ENCODE measurements around the gene FOXD3.
A peak's percentile ranks its signal among the peaks of the same experiment; 100 is the strongest.
"Not testable (repeated sequence)": the region's sequence is repeated elsewhere in the genome, so short reads cannot be mapped to it uniquely, and the experiment has no call there.

The FOXD3 gene

GRCh38 chr1:63321066-63321784, 1.1 kb upstream of the FOXD3 start:
- peak; percentile 52 for DNase-seq

- DNase-seq = no peak
Observed at GRCh38 chr1:63321785-63322113, 618 bp upstream of the FOXD3 start.

DNA sequence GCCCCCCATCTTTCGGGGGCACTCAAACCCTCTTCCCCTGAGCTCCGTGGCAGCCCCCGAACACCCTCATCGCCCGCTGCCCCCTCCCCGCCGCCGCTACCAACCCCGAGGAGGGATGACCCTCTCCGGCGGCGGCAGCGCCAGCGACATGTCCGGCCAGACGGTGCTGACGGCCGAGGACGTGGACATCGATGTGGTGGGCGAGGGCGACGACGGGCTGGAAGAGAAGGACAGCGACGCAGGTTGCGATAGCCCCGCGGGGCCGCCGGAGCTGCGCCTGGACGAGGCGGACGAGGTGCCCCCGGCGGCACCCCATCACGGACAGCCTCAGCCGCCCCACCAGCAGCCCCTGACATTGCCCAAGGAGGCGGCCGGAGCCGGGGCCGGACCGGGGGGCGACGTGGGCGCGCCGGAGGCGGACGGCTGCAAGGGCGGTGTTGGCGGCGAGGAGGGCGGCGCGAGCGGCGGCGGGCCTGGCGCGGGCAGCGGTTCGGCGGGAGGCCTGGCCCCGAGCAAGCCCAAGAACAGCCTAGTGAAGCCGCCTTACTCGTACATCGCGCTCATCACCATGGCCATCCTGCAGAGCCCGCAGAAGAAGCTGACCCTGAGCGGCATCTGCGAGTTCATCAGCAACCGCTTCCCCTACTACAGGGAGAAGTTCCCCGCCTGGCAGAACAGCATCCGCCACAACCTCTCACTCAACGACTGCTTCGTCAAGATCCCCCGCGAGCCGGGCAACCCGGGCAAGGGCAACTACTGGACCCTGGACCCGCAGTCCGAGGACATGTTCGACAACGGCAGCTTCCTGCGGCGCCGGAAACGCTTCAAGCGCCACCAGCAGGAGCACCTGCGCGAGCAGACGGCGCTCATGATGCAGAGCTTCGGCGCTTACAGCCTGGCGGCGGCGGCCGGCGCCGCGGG, 837 bp downstream of the FOXD3 start:
- peak; percentile 66 for DNase-seq

DNA sequence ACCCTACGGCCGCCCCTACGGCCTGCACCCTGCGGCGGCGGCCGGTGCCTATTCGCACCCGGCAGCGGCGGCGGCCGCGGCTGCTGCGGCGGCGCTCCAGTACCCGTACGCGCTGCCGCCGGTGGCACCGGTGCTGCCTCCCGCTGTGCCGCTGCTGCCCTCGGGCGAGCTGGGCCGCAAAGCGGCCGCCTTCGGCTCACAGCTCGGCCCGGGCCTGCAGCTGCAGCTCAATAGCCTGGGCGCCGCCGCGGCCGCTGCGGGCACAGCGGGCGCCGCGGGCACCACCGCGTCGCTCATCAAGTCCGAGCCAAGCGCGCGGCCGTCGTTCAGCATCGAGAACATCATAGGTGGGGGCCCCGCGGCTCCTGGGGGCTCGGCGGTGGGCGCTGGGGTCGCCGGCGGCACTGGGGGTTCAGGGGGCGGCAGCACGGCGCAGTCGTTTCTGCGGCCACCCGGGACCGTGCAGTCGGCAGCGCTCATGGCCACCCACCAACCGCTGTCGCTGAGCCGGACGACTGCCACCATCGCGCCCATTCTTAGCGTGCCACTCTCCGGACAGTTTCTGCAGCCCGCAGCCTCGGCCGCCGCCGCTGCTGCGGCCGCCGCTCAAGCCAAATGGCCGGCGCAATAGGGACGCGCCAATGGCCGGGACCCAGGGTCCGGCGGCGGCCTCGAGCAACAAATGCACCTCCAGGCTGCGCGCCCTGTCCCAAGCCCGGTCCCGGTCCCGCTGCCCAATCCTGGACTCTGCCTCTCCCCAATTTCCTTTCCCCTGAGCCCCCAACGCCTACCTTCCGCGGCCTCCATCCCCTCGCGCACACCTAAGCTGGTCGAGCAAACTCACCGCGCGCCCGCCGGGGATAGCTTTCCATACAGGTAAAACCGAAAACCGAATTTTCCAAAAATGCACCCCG, 1.8 kb downstream of the FOXD3 start:
- peak; percentile 57 for DNase-seq

GRCh38 chr1:63324779-63325119, 2.4 kb downstream of the FOXD3 start:
- DNase-seq = no peak

- no peak for DNase-seq
Observed at GRCh38 chr1:63325279-63325985, 3.1 kb downstream of the FOXD3 start.

- peak; percentile 62 for DNase-seq
Observed at GRCh38 chr1:63326106-63326472, 3.7 kb downstream of the FOXD3 start.

- peak; percentile 59 for DNase-seq
Observed at GRCh38 chr1:63326473-63327380, 4.4 kb downstream of the FOXD3 start.

- peak; percentile 86 for DNase-seq
Observed at GRCh38 chr1:63327417-63328054, 5.2 kb downstream of the FOXD3 start.

DNA sequence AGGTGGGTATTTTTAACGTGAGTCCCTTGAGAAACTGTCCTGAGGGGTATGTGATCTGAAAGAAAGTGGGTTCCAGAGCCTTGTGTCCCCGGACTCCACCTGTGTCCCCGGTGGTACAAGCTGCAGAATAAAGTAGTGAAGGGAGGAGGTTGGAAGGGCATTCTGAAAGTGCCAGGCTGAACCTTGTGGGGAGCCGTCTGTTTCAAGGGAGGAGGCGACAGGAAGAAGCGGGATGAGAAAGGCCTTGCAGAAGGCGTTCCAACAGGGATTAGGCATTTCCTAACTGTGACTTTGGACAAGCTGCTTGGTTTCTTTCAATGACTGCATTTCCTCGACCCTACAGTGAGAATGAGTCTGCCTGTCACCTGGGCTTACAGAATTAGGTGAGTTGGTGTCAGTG, 5.8 kb downstream of the FOXD3 start:
- no peak for DNase-seq

DNA sequence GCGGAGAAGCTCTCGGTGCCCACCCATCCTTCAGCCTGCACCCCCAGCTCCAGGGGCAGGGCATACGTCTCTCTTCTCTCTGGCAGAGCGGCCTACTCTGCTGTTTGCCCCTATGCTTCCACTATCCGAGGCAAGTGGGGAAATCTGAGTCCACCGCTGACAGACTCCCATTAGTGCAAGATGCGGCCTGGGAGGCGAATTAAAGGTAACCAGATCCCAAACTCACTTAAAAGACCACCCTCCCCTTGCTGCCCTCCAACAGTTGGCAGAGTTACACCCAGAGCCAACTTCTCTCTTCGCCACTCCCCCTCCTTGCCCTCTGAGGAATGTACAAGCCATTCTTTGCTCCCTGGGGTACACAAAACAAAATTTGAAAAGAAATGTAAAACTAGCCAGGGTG, 6.4 kb downstream of the FOXD3 start:
- no peak for DNase-seq

DNA sequence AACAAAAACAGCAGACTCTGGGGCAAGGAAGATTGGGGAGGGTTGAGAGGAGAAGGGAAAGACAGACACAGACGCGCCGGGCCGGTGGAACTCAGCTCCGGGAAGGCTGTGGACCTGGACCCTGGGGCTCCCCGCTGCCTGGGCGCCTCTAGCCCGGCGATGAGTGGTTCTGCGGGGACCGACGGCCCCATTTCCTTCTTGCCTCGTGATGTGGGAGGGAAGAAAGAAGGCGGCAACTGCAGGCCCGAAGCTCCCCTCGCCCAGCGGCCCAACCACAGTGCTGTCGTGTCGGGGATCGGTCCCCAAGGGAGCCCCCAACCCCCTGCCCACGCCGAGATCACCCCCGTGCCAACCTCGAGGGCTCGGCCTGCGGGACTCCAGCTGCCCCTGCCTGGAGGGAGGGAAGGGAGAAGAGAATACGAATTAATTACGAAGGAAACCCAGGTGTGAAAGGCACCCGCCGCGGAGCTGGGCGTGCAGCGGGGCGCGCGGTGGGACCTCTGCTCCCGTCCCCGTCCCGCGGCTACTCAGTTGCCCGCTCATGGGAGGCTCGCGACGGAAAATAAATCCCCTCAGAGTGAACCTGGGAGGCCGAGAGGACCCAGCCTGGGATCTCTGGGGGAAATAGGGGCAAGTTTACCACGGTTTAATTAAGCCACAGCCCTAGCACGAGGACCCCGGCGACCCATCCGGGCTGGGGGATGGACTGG, 7.4 kb downstream of the FOXD3 start:
- no peak for DNase-seq

- no peak for DNase-seq
Observed at GRCh38 chr1:63330331-63330916, 8.1 kb downstream of the FOXD3 start.

- no peak for DNase-seq
Observed at GRCh38 chr1:63342402-63342801, 20.0 kb downstream of the FOXD3 start.

DNA sequence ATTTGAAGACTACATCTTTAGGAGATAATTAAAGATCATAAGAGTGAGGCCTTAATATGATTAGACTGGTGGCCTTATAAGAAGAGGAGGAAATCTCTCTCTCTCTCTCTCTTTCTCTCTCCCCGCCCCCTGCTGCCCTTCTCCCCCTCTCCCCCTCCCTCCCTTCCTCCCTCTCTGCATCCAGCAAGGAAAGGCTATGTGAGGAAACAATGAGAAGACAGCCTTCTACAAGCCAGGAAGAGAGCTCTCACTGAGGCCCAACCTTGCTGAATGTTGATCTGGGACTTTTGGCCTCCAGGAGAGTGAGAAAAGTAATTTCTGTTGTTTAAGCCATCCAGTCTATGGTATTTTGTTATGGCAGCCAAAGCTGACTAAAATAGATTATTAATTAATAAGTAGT, 21.6 kb downstream of the FOXD3 start:
- DNase-seq = no peak

DNA sequence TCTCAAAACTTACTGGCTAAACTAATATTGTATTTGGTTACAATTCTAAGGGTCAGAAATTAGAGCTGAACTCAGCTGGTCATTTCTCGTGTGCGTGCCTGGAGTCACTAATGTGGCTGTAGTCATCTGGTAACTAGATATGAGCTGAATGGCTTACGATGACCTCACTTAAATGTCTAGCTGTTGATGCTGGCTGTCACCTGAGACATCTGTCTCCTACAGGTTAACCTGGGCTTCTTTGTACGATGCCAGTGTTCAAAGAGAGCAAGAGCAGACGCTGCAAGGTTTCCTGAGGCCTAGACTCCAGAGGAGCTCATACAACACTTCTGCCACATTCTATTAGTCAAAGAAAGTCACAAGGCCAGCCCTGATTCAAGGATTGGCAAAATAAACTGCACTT, 28.0 kb downstream of the FOXD3 start:
- DNase-seq = no peak

DNA sequence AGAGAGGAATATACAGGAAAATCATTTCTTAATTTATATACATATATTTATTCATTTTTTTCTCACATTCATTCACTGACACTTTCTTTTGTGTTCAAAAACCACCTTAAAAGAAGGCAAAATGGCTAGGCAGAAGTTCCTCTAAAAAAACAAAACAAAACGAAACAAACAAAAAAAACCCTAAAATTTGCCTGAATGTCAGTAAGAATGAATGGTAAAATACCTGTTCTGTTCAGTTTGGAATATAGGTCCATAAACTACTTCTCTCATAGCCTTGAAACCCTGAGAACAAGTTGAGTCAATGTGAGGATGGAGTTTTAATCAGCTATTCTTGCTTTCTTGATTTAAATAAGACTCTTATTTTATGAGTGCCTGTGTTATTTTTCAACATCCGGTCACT, 30.4 kb downstream of the FOXD3 start:
- DNase-seq = no peak

GRCh38 chr1:63356234-63356633, 33.9 kb downstream of the FOXD3 start:
- not testable (repeated sequence) for DNase-seq

GRCh38 chr1:63359561-63359960, 37.2 kb downstream of the FOXD3 start:
- DNase-seq = no peak

- DNase-seq = no peak
Observed at GRCh38 chr1:63362073-63362472, 39.7 kb downstream of the FOXD3 start.
